ENCODE results near the gene HS6ST2.

GRCh38 chrX:132758759-132759158, 199.7 kb downstream of the HS6ST2 start:
- TF ChIP-seq EZH2 (IDR thresholded peaks at IDR 0.05; ENCODE audit: insufficient read depth, poor library complexity, severe bottlenecking) (no peak), EZH2phosphoT487 (IDR thresholded peaks at IDR 0.05; ENCODE audit: insufficient read depth, low read depth) (no peak)
